ENCODE measurements around the gene PSMA5.

DNA sequence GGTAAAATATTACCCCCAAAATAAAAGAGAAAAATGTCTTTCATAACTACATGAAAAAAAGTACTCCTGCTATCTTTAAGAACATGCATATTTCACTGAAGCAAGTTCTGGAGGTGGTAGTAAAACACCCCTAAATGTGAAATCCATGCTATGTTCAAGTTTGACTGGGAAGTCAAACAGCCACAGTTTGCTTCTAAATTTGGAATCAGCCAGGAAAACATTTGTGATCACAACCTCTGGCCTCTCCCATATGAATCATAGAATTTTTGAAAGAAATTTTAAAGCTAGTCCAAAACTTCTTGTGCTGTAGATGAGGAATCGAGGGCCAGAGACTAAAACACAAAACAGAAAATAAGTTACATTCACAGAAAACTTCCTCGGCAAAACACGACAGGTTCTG lies 35.1 kb downstream of the PSMA5 start:
- TF ChIP-seq POLR2A (IDR thresholded peaks at IDR 0.05; ENCODE audit: low read depth, low read length) (no peak), TAF1 (IDR thresholded peaks at IDR 0.05; ENCODE audit: low read depth, low read length) (no peak), POLR2AphosphoS5 (IDR thresholded peaks at IDR 0.05; ENCODE audit: low read depth, low read length) (no peak), POU2F2 (IDR thresholded peaks at IDR 0.05; ENCODE audit: low read depth, low read length) (no peak), SPI1 (IDR thresholded peaks at IDR 0.05; ENCODE audit: low read depth, low read length) (no peak), PAX5 (IDR thresholded peaks at IDR 0.05; ENCODE audit: insufficient read depth, low read length, severe bottlenecking) (no peak)

All from GM12891 (cell line).